Measurements from ENCODE around the gene ATF7. TPM values are rescaled to one million over a fixed set of nuclear protein-coding genes. Genes with fewer than 3 reads are reported as not detected.

ATF7 gene
- total RNA-seq, 2 experiments from 2014 or later, result 13.3 to 14.3 TPM

- Mint-ChIP-seq H3K9me3 (no peaks in the 10 kb centered on the region), H3K27me3 (no peaks in the 10 kb centered on the region), H3K36me3 (ENCODE audit: low read depth) (peaks cover 28% of the 10 kb centered on the region), H3K27ac (no peak overlapping the region), H3K4me1 (ENCODE audit: low read depth) (peaks cover 51% of the 10 kb centered on the region), H3K4me3 (no peak overlapping the region)
- no peak for DNase-seq
- ChIA-PET CTCF (no interaction called here), POLR2A (no interaction called here)
- intact Hi-C loops (cut with DNase I, micrococcal nuclease), result no loop called here
- no peaks in the 10 kb centered on the region for H3K9me3 ChIP-seq (ENCODE audit: control insufficient read depth in 1 of 2, insufficient read depth in 1 of 2, low read length in 2 of 2)
- no peaks in the 10 kb centered on the region for H3K4me1 ChIP-seq (ENCODE audit: insufficient read depth, low read length)
- peaks cover 7% of the 10 kb centered on the region for H3K36me3 ChIP-seq (ENCODE audit: insufficient read depth, low read length)
- H3K27me3 ChIP-seq (ENCODE audit: control insufficient read depth in 1 of 2, insufficient read depth in 2 of 2, low read length in 2 of 2), result no peaks in the 10 kb centered on the region
- H3K27ac ChIP-seq (ENCODE audit: low read depth in 1 of 2, low read length in 2 of 2), result no peak overlapping the region
- no peak for TF ChIP-seq CTCF (IDR thresholded peaks at IDR 0.05)
- H3K4me3 ChIP-seq (ENCODE audit: low read length), result no peak overlapping the region
- no peak for ATAC-seq (ENCODE audit: poor library complexity)
These were observed 33.8 kb downstream of the ATF7 start for GRCh38 chr12:53592426-53592825.

GRCh38 chr12:53591301-53592206, 34.6 kb downstream of the ATF7 start:
- Histone ChIP-seq H3K27ac (ENCODE audit: low read depth in 1 of 2, low read length in 2 of 2) (no peak overlapping the region), H3K36me3 (ENCODE audit: insufficient read depth, low read length) (peaks cover 4% of the 10 kb centered on the region), H3K4me3 (ENCODE audit: low read length) (no peak overlapping the region), H3K4me1 (ENCODE audit: insufficient read depth, low read length) (no peaks in the 10 kb centered on the region), H3K27me3 (ENCODE audit: control insufficient read depth in 1 of 2, insufficient read depth in 2 of 2, low read length in 2 of 2) (no peaks in the 10 kb centered on the region), H3K9me3 (ENCODE audit: control insufficient read depth in 1 of 2, insufficient read depth in 1 of 2, low read length in 2 of 2) (no peaks in the 10 kb centered on the region)
- no peak for DNase-seq
- no peak overlapping the region for H3K4me3 Mint-ChIP-seq
- H3K27me3 Mint-ChIP-seq, result no peaks in the 10 kb centered on the region
- POLR2A ChIA-PET, result no interaction called here
- no peak for TF ChIP-seq CTCF (IDR thresholded peaks at IDR 0.05)
- ATAC-seq (ENCODE audit: poor library complexity), result no peak
- H3K27ac Mint-ChIP-seq, result peak overlapping the region; percentile 9
- CTCF ChIA-PET, result interaction anchor here (1.0 kb wide), 1 partner anchor 14 kb away, joined by 3 read pairs; no protein-coding TSS in a partner anchor
- intact Hi-C loops (cut with DNase I, micrococcal nuclease), result no loop called here
- H3K4me1 Mint-ChIP-seq (ENCODE audit: low read depth), result peaks cover 55% of the 10 kb centered on the region
- H3K36me3 Mint-ChIP-seq (ENCODE audit: low read depth), result peaks cover 26% of the 10 kb centered on the region
- no peaks in the 10 kb centered on the region for H3K9me3 Mint-ChIP-seq

GRCh38 chr12:53590652-53591051, 35.5 kb downstream of the ATF7 start:
- H3K4me3 Mint-ChIP-seq, result no peak overlapping the region
- peaks cover 61% of the 10 kb centered on the region for H3K4me1 Mint-ChIP-seq (ENCODE audit: low read depth)
- H3K9me3 ChIP-seq (ENCODE audit: control insufficient read depth in 1 of 2, insufficient read depth in 1 of 2, low read length in 2 of 2), result no peaks in the 10 kb centered on the region
- TF ChIP-seq CTCF (IDR thresholded peaks at IDR 0.05), result no peak
- no peak overlapping the region for H3K27ac Mint-ChIP-seq
- no peaks in the 10 kb centered on the region for H3K27me3 ChIP-seq (ENCODE audit: control insufficient read depth in 1 of 2, insufficient read depth in 2 of 2, low read length in 2 of 2)
- CTCF ChIA-PET, result no interaction called here
- H3K9me3 Mint-ChIP-seq, result no peaks in the 10 kb centered on the region
- peaks cover 23% of the 10 kb centered on the region for H3K36me3 Mint-ChIP-seq (ENCODE audit: low read depth)
- H3K4me1 ChIP-seq (ENCODE audit: insufficient read depth, low read length), result no peaks in the 10 kb centered on the region
- intact Hi-C loops (cut with DNase I, micrococcal nuclease), result no loop called here
- DNase-seq (no peak), ATAC-seq (ENCODE audit: poor library complexity) (no peak)
- peaks cover 5% of the 10 kb centered on the region for H3K36me3 ChIP-seq (ENCODE audit: insufficient read depth, low read length)
- H3K27ac ChIP-seq (ENCODE audit: low read depth in 1 of 2, low read length in 2 of 2), result no peak overlapping the region
- H3K27me3 Mint-ChIP-seq, result no peaks in the 10 kb centered on the region
- no peak overlapping the region for H3K4me3 ChIP-seq (ENCODE audit: low read length)
- POLR2A ChIA-PET, result no interaction called here

Data from CD4-positive, alpha-beta T cell (primary cell).